SU-DHL-6 (cell line): ENCODE data around the gene SERPINI1.

Experiments
- EZH2phosphoT487 ChIP-seq: fragments of 200-600 bp; sonication (generic), shearing (Covaris generic); conservative IDR thresholded peaks from 2 replicates; pipeline ENCODE4 v1.6.1; 2018; ENCODE audit warnings: mild to moderate bottlenecking, antibody characterized with exemption, low read length, moderate library complexity, mixed read lengths
- TF ChIP-seq, protein P1 (sequence below): fragments of 200-600 bp; sonication (generic); IDR thresholded peaks from one replicate; pipeline ENCODE4 v1.5.1; 2017; ENCODE audit warnings: antibody characterized with exemption, mild to moderate bottlenecking, low read length, moderate library complexity; ENCODE audit not compliant: insufficient read depth, poor library complexity, severe bottlenecking

DNA sequence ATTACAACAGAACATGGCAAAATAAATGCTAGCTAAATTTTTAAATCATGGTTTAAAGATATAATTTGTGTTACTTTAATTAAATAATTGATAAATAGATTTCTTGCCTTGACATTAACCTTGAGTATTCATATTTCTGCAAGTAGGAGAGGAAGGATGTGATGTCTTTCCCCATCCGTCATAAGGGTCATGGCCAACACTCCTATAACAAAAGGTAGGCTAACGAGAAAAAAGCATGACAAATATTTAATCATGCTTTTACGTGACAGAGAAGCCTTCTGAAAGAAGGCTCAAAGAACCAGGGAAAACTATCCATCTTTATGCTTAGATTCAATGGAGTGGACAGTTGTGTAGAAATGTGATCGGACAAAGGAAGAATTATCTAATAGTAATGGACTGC, 135.2 kb downstream of the SERPINI1 start:
- TF ChIP-seq, protein P1, sequence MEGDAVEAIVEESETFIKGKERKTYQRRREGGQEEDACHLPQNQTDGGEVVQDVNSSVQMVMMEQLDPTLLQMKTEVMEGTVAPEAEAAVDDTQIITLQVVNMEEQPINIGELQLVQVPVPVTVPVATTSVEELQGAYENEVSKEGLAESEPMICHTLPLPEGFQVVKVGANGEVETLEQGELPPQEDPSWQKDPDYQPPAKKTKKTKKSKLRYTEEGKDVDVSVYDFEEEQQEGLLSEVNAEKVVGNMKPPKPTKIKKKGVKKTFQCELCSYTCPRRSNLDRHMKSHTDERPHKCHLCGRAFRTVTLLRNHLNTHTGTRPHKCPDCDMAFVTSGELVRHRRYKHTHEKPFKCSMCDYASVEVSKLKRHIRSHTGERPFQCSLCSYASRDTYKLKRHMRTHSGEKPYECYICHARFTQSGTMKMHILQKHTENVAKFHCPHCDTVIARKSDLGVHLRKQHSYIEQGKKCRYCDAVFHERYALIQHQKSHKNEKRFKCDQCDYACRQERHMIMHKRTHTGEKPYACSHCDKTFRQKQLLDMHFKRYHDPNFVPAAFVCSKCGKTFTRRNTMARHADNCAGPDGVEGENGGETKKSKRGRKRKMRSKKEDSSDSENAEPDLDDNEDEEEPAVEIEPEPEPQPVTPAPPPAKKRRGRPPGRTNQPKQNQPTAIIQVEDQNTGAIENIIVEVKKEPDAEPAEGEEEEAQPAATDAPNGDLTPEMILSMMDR, result no peak
- no peak for TF ChIP-seq EZH2phosphoT487
